GM18507 (cell line): Measurements from ENCODE around the gene MEF2B.
"Not testable (repeated sequence)": the region's sequence is repeated elsewhere in the genome, so short reads cannot be mapped to it uniquely, and the experiment has no call there.

ENCODE experiments used
- DNase-seq: peaks from one replicate; pipeline ENCODE4 v3.0.0; 2011; ENCODE audit warnings: low read depth; ENCODE audit not compliant: insufficient read length; ENCODE audit errors: extremely low spot score
- FAIRE-seq: peaks from 2 replicates; lab custom pipeline; 2011; peaks lifted over from hg19 to GRCh38; lab: Jason Lieb, UNC

Gene MEF2B

DNA sequence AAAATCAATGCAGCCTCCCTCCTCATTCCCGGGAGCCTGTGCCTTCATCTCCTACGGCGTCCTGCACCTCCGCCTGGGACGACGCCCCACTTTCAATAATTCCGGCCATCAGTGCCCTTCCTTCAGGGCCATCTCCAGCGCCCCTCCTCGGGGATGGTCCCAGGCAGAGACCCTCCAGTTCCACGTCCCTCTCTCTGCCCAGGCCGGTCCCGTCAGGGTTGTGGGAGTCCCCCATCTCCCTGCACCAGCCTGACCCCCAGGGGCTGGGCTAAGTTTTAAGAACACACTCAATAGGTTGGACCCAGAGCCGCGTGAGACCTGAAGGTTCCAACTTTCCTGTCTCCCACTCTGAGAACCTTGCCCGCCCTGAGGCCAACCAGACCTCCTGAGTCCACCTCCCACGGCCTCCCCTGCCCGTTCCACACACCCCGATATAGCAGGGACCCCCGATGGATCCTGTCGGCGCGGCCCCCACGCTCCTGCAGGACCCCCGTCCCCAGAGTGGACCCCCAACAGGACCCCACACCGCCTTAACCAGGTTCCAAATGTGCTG lies 32.4 kb downstream of the MEF2B start:
- DNase-seq, result no peak
- FAIRE-seq, result no peak

DNA sequence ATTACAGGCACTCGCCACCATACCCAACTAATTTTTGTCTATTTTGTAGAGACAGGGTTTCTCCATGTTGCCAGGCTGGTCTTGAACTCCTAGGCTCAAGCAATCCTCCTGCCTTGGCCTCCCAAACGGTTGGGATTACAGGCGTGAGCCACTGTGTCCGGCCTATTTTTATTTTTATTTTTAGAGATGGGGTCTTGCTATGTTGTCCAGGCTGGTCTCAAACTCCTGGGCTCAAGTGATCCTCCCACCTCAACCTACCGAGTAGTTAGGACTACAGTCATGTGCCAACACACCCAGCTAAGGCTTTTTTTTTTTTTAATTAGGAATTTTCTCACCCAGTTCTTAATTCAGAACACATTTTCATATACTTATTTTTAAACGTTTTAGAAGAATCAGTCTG lies 34.4 kb downstream of the MEF2B start:
- DNase-seq, FAIRE-seq: not testable (repeated sequence)

GRCh38 chr19:19134687-19135158 lies 35.3 kb downstream of the MEF2B start:
- no peak for FAIRE-seq
- DNase-seq, result no peak

DNA sequence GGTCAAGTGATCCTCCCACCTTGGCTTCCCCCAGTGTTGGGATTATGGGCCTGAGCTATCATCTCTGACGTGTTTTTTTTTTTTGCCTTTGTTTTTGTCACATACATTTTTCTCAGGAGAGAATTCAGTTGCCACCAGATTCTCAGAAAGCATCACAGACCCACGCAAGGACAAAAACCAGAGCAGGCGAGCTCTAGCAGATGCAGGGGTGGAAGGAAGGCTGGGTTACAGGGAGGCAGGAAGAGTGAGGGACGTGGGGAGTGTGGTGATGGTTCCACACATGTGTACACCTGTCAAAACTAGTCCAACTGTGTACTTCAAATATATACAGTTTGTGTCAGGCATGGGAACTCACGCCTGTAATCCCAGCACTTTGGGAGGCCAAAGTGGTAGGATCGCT lies 36.1 kb downstream of the MEF2B start:
- FAIRE-seq (no peak), DNase-seq (no peak)

GRCh38 chr19:19132912-19133311 lies 37.2 kb downstream of the MEF2B start:
- DNase-seq (no peak), FAIRE-seq (no peak)

DNA sequence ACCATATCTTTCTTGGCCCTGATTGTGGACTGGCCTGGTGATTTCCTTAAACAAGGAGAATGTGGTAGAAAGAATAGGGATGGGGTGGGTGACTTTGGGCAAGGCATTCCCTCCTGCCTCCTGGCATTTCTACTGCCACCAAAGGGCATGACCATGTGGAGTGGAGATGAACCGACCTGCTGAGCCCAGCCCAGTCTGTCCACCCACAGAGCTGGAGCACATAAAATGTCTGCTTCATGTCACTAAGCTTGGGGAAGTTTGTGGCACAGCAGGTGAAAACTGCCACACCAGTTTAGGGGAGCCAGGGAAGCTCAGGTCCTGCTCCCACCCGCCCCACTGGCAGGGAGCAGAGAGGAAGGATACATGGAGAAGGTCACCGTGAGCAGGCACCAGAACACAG lies 38.1 kb downstream of the MEF2B start:
- no peak for FAIRE-seq
- DNase-seq, result no peak

DNA sequence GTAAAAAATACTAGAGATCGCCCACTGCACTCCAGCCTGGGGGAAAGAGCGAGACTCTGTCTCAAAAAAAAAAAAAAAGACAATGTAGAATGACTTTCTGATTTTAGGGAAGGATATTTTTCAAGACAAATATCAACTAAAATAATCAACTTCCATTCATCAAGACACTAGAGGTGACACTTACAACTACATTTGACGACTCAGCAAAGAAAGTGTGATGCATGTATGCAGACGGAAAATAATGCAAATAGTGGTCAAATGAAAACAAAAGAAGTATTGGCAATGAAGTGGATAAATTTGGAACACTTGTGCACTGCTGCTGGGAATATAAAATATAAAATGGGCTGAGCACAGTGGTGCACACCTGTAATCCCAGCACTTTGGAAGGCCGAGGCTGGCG lies 44.0 kb downstream of the MEF2B start:
- DNase-seq (no peak), FAIRE-seq (no peak)

- DNase-seq, result no peak
- no peak for FAIRE-seq
Observed at GRCh38 chr19:19123386-19123785, 46.7 kb downstream of the MEF2B start.

- FAIRE-seq (no peak), DNase-seq (no peak)
Observed at GRCh38 chr19:19122902-19123301, 47.2 kb downstream of the MEF2B start.

DNA sequence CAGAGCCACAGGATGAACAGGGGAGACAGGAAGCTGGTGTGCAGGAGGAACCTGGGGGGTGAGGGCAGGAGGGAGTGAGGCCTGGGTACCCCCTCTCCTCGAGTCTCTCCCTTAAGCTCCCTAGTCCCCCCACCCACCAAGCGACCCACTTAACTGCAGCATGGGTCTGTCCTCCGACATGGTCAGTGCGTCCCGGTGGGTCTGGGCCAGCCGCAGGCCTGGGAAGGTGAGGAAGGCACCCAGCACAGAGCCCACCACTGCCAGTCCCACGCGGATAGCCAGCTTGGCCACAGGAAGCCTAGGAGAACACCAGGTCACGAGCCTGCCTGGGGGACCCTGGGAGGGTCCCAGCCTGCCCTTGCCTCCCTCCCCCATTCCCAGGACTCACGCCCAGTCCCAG lies 48.7 kb downstream of the MEF2B start:
- FAIRE-seq, result no peak
- DNase-seq, result no peak

DNA sequence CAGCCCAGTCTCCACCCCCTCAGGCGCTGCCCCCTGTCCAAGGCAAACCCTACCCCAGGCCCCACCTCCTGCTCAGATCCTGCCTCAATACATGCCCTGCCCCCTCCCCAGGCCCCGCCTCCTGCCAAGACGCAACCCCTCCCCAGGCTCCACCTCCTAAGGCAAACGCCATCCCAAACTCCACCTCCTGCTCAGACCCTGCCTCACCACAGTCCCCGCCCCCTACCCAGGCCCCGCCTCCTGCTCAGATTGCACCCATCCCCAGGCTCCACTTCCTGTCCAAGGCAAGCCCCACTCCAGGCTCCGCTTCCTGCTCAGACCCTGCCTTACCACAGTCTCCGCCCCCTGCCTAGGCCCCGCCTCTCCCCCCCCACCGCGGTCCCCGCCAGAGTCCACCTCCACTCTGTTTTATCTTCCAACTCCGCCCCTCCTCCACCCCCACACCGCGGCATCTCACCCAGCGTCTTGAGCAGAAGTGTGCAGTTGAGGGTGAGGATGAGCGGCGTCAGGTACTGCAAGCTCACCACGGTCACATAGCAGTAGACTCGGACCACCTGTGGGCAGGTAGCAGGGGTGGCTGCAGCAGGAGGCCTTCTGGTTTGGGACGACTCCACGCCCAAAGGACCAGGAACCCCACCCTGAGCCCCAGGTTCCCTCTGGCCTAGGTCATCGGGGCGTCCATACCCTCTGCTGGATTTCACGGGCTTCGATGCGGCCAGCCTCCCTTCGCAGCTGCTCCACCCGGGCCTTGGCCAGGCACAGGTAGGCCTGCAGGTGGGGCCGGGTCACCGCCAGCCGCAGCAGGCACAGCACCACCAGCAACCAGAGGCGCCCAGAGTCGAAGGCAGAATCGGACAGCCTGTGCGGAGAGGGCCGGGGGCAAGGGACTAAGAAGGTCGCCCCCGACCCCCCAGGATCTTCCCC lies 49.5 kb downstream of the MEF2B start:
- FAIRE-seq (no peak), DNase-seq (no peak)

- FAIRE-seq (no peak), DNase-seq (no peak)
Observed at GRCh38 chr19:19119325-19120237, 50.5 kb downstream of the MEF2B start.

- DNase-seq, result no peak
- peak; percentile 53 for FAIRE-seq
Observed at GRCh38 chr19:19115954-19116353, 54.1 kb downstream of the MEF2B start.

GRCh38 chr19:19113040-19113626 lies 56.9 kb downstream of the MEF2B start:
- FAIRE-seq (no peak), DNase-seq (no peak)

- no peak for FAIRE-seq
- DNase-seq, result no peak
Observed at GRCh38 chr19:19111967-19112580, 58.0 kb downstream of the MEF2B start.

DNA sequence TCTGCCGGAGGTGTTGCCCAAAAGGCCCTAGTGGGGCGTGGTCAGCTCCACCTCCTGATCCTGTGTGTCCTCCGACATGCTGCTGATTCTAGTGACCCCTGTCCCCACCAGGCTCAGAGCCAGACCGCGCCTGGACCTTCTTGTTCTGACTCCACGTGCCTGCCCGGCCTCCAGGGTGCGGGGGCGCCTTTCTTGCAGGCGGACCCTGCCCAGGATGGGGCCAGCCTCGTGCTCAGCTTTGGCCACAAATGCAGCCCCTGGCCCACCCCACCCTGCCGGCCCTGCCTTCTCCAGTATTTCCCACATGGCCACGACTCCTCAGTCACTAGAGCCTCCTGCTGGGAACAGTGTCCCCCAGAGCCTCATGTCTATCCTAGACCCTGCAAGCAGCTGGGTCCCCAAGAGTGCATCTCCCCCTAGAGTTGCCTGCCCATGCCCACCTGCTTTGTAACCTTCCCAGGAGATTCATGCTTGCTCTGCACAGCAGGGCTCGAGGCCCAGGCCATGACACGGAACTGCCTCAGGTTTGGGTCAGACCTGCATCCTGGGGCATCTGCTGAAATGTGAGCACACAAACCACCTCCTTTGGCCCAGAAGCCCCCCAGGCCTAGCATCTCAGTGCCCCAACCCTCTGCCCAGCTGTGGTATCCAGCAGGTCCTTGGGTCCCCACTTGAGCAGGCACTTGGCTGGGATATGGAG lies 58.8 kb downstream of the MEF2B start:
- no peak for DNase-seq
- FAIRE-seq, result no peak

- FAIRE-seq, result no peak
- DNase-seq, result no peak
Observed at GRCh38 chr19:19110410-19111135, 59.5 kb downstream of the MEF2B start.

- FAIRE-seq (no peak), DNase-seq (no peak)
Observed at GRCh38 chr19:19109601-19110000, 60.5 kb downstream of the MEF2B start.
